Adrenal gland (tissue), 5 donors: Measurements from ENCODE around the gene JAM3.

ENCODE experiments used
- CTCF ChIP-seq, 6 experiments: fragments of 450-650 bp in 4 of 6; fragments of 200-600 bp in 2 of 6; sonication (generic) in 1 of 6; IDR thresholded peaks; 1 replicate in 5 of 6; 2 replicates in 1 of 6; pipeline versions ENCODE4 v1.5.1 to v1.8.0; 2016 to 2021; ENCODE audit warnings: antibody characterized with exemption in 6 of 6, mild to moderate bottlenecking in 2 of 6, moderate library complexity in 1 of 6
- POLR2A ChIP-seq, 2 donors: fragments of 450-650 bp; IDR thresholded peaks; one replicate each; pipeline ENCODE4 v1.6.1; 2017; ENCODE audit warnings: antibody characterized with exemption in 2 of 2, mild to moderate bottlenecking in 2 of 2, moderate library complexity in 1 of 2
- donor health status: DM: no; HTN: no; CAD: no.

- no peak for TF ChIP-seq POLR2A (IDR thresholded peaks at IDR 0.05)
- no peak for TF ChIP-seq CTCF (IDR thresholded peaks at IDR 0.05)
Observed at GRCh38 chr11:134138376-134138775, 69.5 kb downstream of the JAM3 start.
